ENCODE data around the gene OLA1. TPM values are rescaled to one million over a fixed set of nuclear protein-coding genes. Genes with fewer than 3 reads are reported as not detected.

Gene OLA1
- total RNA-seq, result 77.2 and 86.2 TPM in 2 replicates

GRCh38 chr2:174248187-174248997 is at the start of gene OLA1:
OLA1 (minus strand) TSS chr2:174248532; CDS start chr2:174246815, 1,717 bp downstream.

Other genes with a start within 250 kb of the OLA1 start
- not detected in 2 replicates for gene SP9, start 86.4 kb upstream of the OLA1 start, total RNA-seq
- gene SCRN3, start 147.2 kb upstream of the OLA1 start, total RNA-seq, result 10.1 and 23.0 TPM in 2 replicates
- 1.5 and 2.5 TPM in 2 replicates for gene GPR155, start 238.5 kb upstream of the OLA1 start, total RNA-seq

Measured in cardiac ventricle fibroblast (primary cell).